ENCODE measurements around the gene OVCA2. TPM values are rescaled to one million over a fixed set of nuclear protein-coding genes. Genes with fewer than 3 reads are reported as not detected.

OVCA2 gene
- total and polyA plus RNA-seq, 2 donors (not counting 3 experiments of a cell fraction or from before 2014, with no cell fraction given) = 41.3 to 84.2 TPM

- Histone ChIP-seq H4K20me1 (replicated peaks; ENCODE audit: control insufficient read depth, extremely low read depth, insufficient read depth, low read length) (no peaks in the 10 kb centered on the region), H3K9me1 (replicated peaks; ENCODE audit: control insufficient read depth, extremely low read depth, insufficient read depth, low read length) (no peaks in the 10 kb centered on the region), H3K4me2 (ENCODE audit: insufficient read depth, low read length) (no peak overlapping the region), H3K4me3 (replicated peaks in 1 of 3; ENCODE audit: insufficient read depth in 1 of 3, low read depth in 1 of 3, low read length in 3 of 3) (no peak overlapping the region), H2AFZ (ENCODE audit: low read depth, low read length) (no peak overlapping the region), H3K27me3 (ENCODE audit: control insufficient read depth in 2 of 2, insufficient read depth in 2 of 2, low read length in 2 of 2) (no peaks in the 10 kb centered on the region), H3K79me2 (ENCODE audit: control insufficient read depth, insufficient read depth, low read length) (no peaks in the 10 kb centered on the region), H3K4me1 (ENCODE audit: control insufficient read depth, extremely low read depth, insufficient read depth, low read length) (peaks cover 75% of the 10 kb centered on the region), H3K36me3 (ENCODE audit: control insufficient read depth in 2 of 2, extremely low read depth in 1 of 2, insufficient read depth in 2 of 2, low read length in 2 of 2) (no peaks in the 10 kb centered on the region), H3K9me3 (replicated peaks; ENCODE audit: control insufficient read depth, insufficient read depth, low read length) (no peaks in the 10 kb centered on the region), H3K9ac (replicated peaks; ENCODE audit: extremely low read depth, insufficient read depth, low read length) (no peak overlapping the region), H3K27ac (ENCODE audit: insufficient read depth, low read depth, low read length) (peak overlapping the region; percentile 54)
- TF ChIP-seq FOS (IDR thresholded peaks at IDR 0.05; ENCODE audit: borderline replicate concordance, insufficient read depth, low read length) (no peak), POLR2AphosphoS5 (IDR thresholded peaks at IDR 0.05; ENCODE audit: insufficient read depth, low read depth, low read length) (peak; percentile 67)
- POLR2A ChIA-PET = no interaction called here
- dilution Hi-C loops (cut with MboI; ENCODE audit: extremely low pct_ligation_motif_present, low sequenced_read_pairs) (no loop called here), intact Hi-C loops (cut with micrococcal nuclease) (loop anchor here (2.0 kb wide), 1 partner anchor 35 kb away; no protein-coding TSS in a partner anchor)
- no TSS peak for BruUV-seq (replicated peaks)
- FAIRE-seq = peak; percentile 82
- CTCF ChIA-PET = interaction anchor here (0.7 to 9.2 kb wide), 7 partner anchors 15 to 157 kb away, joined by 3 to 76 read pairs (median 3); partner anchors contain the start of gene HIC1
- peak; percentile 86 for DNase-seq (ENCODE audit: low read depth, low spot score)
Observed at GRCh38 chr17:2087597-2088211, 45.9 kb downstream of the OVCA2 start.

DNA sequence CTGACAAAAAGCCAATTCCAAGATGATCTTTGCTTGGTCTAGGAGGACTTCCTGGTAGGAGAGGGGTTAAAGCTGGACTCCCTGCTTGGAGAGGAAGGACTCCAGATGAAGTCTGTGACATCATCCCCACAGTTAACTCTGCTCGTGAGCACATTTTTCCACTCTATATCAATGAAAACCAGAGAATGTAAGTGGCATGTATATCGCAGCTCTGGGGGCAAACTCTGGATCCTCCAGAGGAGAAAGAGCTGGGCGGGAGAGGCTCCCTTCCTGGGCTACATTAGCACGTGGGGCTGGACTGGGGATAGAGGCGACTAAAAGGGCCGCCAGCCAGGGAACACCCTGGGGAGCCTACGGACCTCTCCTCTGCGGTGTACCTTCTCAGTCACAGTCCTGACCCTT lies 47.2 kb downstream of the OVCA2 start:
- no peaks in the 10 kb centered on the region for H3K9me3 ChIP-seq (replicated peaks; ENCODE audit: control insufficient read depth, insufficient read depth, low read length)
- ChIA-PET POLR2A (interaction anchor here (1.0 kb wide), 1 partner anchor 125 kb away, joined by 3 read pairs; no protein-coding TSS in a partner anchor), CTCF (interaction anchor here (1.0 to 9.2 kb wide), 8 partner anchors 21 to 156 kb away, joined by 3 to 76 read pairs (median 11); partner anchors contain the start of gene HIC1)
- intact Hi-C loops (cut with micrococcal nuclease) = loop anchor here (2.0 kb wide), 1 partner anchor 34 kb away; no protein-coding TSS in a partner anchor
- H3K4me1 ChIP-seq (ENCODE audit: control insufficient read depth, extremely low read depth, insufficient read depth, low read length) = peaks cover 69% of the 10 kb centered on the region
- H3K4me3 ChIP-seq (replicated peaks in 1 of 3; ENCODE audit: insufficient read depth in 1 of 3, low read depth in 1 of 3, low read length in 3 of 3) = no peak overlapping the region
- H3K4me2 ChIP-seq (ENCODE audit: insufficient read depth, low read length) = peak overlapping the region; percentile 59
- H4K20me1 ChIP-seq (replicated peaks; ENCODE audit: control insufficient read depth, extremely low read depth, insufficient read depth, low read length) = no peaks in the 10 kb centered on the region
- TF ChIP-seq, protein P1, sequence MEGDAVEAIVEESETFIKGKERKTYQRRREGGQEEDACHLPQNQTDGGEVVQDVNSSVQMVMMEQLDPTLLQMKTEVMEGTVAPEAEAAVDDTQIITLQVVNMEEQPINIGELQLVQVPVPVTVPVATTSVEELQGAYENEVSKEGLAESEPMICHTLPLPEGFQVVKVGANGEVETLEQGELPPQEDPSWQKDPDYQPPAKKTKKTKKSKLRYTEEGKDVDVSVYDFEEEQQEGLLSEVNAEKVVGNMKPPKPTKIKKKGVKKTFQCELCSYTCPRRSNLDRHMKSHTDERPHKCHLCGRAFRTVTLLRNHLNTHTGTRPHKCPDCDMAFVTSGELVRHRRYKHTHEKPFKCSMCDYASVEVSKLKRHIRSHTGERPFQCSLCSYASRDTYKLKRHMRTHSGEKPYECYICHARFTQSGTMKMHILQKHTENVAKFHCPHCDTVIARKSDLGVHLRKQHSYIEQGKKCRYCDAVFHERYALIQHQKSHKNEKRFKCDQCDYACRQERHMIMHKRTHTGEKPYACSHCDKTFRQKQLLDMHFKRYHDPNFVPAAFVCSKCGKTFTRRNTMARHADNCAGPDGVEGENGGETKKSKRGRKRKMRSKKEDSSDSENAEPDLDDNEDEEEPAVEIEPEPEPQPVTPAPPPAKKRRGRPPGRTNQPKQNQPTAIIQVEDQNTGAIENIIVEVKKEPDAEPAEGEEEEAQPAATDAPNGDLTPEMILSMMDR (IDR thresholded peaks at IDR 0.05; ENCODE audit: extremely low read depth in 1 of 2, insufficient read depth in 1 of 2, low read depth in 1 of 2, low read length in 2 of 2) = no peak
- H3K9me1 ChIP-seq (replicated peaks; ENCODE audit: control insufficient read depth, extremely low read depth, insufficient read depth, low read length) = no peaks in the 10 kb centered on the region
- no peaks in the 10 kb centered on the region for H3K36me3 ChIP-seq (ENCODE audit: control insufficient read depth in 2 of 2, extremely low read depth in 1 of 2, insufficient read depth in 2 of 2, low read length in 2 of 2)
- peak; percentile 67 for DNase-seq (ENCODE audit: low read depth, low spot score)
- no peaks in the 10 kb centered on the region for H3K27me3 ChIP-seq (ENCODE audit: control insufficient read depth in 2 of 2, insufficient read depth in 2 of 2, low read length in 2 of 2)
- H2AFZ ChIP-seq (ENCODE audit: low read depth, low read length) = peak overlapping the region; percentile 29
- peak overlapping the region; percentile 54 for H3K27ac ChIP-seq (ENCODE audit: insufficient read depth, low read depth, low read length)
- peak overlapping the region; percentile 54 for H3K9ac ChIP-seq (replicated peaks; ENCODE audit: extremely low read depth, insufficient read depth, low read length)
- BruUV-seq (replicated peaks) = no TSS peak
- H3K79me2 ChIP-seq (ENCODE audit: control insufficient read depth, insufficient read depth, low read length) = no peaks in the 10 kb centered on the region
- dilution Hi-C loops (cut with MboI; ENCODE audit: extremely low pct_ligation_motif_present, low sequenced_read_pairs) = no loop called here
- FAIRE-seq = no peak

Data from endothelial cell of umbilical vein (primary cell).